DND-41 (cell line): ENCODE measurements around the gene FGFBP2.

Experiments used
- CTCF ChIP-seq: IDR thresholded peaks from 2 replicates; pipeline ENCODE4 v1.5.1; 2012; ENCODE audit warnings: borderline replicate concordance, low read length, moderate library complexity, mild to moderate bottlenecking; ENCODE audit not compliant: poor library complexity, severe bottlenecking; ENCODE audit errors: extremely low read depth
- EZH2 ChIP-seq: IDR thresholded peaks from 3 replicates; pipeline ENCODE4 v1.6.1; 2012; ENCODE audit warnings: borderline replicate concordance, low read depth, mild to moderate bottlenecking, moderate library complexity, low read length, inconsistent platforms; ENCODE audit not compliant: severe bottlenecking

GRCh38 chr4:15938640-15939039 is 24.3 kb downstream of the FGFBP2 start, which contains the start of gene FGFBP1:
- no peak for TF ChIP-seq CTCF
- TF ChIP-seq EZH2, result no peak
